ENCODE measurements around the gene SENP7.

SENP7 gene

GRCh38 chr3:101340591-101340990 is 172.4 kb downstream of the SENP7 start:
- H2BK120ac ChIP-seq (ENCODE audit: low read depth, low read length), result no peak overlapping the region
- no peaks in the 10 kb centered on the region for H3K36me3 ChIP-seq (ENCODE audit: control insufficient read depth, insufficient read depth, low read length)
- no peak overlapping the region for H3K18ac ChIP-seq (ENCODE audit: low read length)
- H3K27ac ChIP-seq (ENCODE audit: low read depth, low read length), result no peak overlapping the region
- H4K5ac ChIP-seq (ENCODE audit: low read length), result no peak overlapping the region
- no peak overlapping the region for H3K4ac ChIP-seq (ENCODE audit: low read depth, low read length)
- no peak overlapping the region for H2BK15ac ChIP-seq (replicated peaks; ENCODE audit: low read depth)
- H3K4me3 ChIP-seq (ENCODE audit: low read length), result no peak overlapping the region
- H3K27me3 ChIP-seq (ENCODE audit: insufficient read depth, low read length, poor library complexity), result no peaks in the 10 kb centered on the region
- H3K79me2 ChIP-seq (ENCODE audit: control insufficient read depth, insufficient read depth, low read length), result no peaks in the 10 kb centered on the region
- no peaks in the 10 kb centered on the region for H3K4me1 ChIP-seq (ENCODE audit: control insufficient read depth, low read depth, low read length)
- no CpG with 5 or more reads among the region's 2 CpGs for WGBS (ENCODE audit: extremely low coverage, insufficient coverage, low lambda C conversion rate)
- H2AK5ac ChIP-seq (ENCODE audit: low read length), result no peak overlapping the region
- no peak overlapping the region for H2BK5ac ChIP-seq (ENCODE audit: low read length)
- DNase-seq, result no peak
- no peak overlapping the region for H3K23ac ChIP-seq (ENCODE audit: low read length)
- H3K79me1 ChIP-seq (ENCODE audit: low read length), result no peaks in the 10 kb centered on the region
- H3K4me2 ChIP-seq (ENCODE audit: low read length), result no peak overlapping the region
- H3K9ac ChIP-seq (ENCODE audit: low read length), result no peak overlapping the region
- H3K56ac ChIP-seq (ENCODE audit: low read length), result no peak overlapping the region
- H4K8ac ChIP-seq (ENCODE audit: low read depth, low read length), result no peak overlapping the region

GRCh38 chr3:101333883-101334282 is 179.1 kb downstream of the SENP7 start:
- H3K36me3 ChIP-seq (ENCODE audit: control insufficient read depth, insufficient read depth, low read length), result no peaks in the 10 kb centered on the region
- no peaks in the 10 kb centered on the region for H3K27me3 ChIP-seq (ENCODE audit: insufficient read depth, low read length, poor library complexity)
- H2AK5ac ChIP-seq (ENCODE audit: low read length), result no peak overlapping the region
- no CpG with 5 or more reads among the region's 7 CpGs for WGBS (ENCODE audit: extremely low coverage, insufficient coverage, low lambda C conversion rate)
- no peak overlapping the region for H3K4me3 ChIP-seq (ENCODE audit: low read length)
- no peaks in the 10 kb centered on the region for H3K79me2 ChIP-seq (ENCODE audit: control insufficient read depth, insufficient read depth, low read length)
- DNase-seq, result peak; percentile 31
- no peak overlapping the region for H2BK5ac ChIP-seq (ENCODE audit: low read length)
- H3K18ac ChIP-seq (ENCODE audit: low read length), result no peak overlapping the region
- no peak overlapping the region for H3K27ac ChIP-seq (ENCODE audit: low read depth, low read length)
- no peak overlapping the region for H2BK15ac ChIP-seq (replicated peaks; ENCODE audit: low read depth)
- H3K56ac ChIP-seq (ENCODE audit: low read length), result no peak overlapping the region
- H4K8ac ChIP-seq (ENCODE audit: low read depth, low read length), result no peak overlapping the region
- H2BK120ac ChIP-seq (ENCODE audit: low read depth, low read length), result no peak overlapping the region
- no peak overlapping the region for H4K5ac ChIP-seq (ENCODE audit: low read length)
- H3K4ac ChIP-seq (ENCODE audit: low read depth, low read length), result no peak overlapping the region
- H3K4me2 ChIP-seq (ENCODE audit: low read length), result no peak overlapping the region
- H3K79me1 ChIP-seq (ENCODE audit: low read length), result no peaks in the 10 kb centered on the region
- H3K9ac ChIP-seq (ENCODE audit: low read length), result no peak overlapping the region
- no peaks in the 10 kb centered on the region for H3K4me1 ChIP-seq (ENCODE audit: control insufficient read depth, low read depth, low read length)
- no peak overlapping the region for H3K23ac ChIP-seq (ENCODE audit: low read length)

GRCh38 chr3:101329016-101329673 is 183.9 kb downstream of the SENP7 start:
- Histone ChIP-seq H3K18ac (ENCODE audit: low read length) (no peak overlapping the region), H3K36me3 (ENCODE audit: control insufficient read depth, insufficient read depth, low read length) (no peaks in the 10 kb centered on the region), H3K56ac (ENCODE audit: low read length) (no peak overlapping the region), H2BK15ac (replicated peaks; ENCODE audit: low read depth) (no peak overlapping the region), H3K27me3 (ENCODE audit: insufficient read depth, low read length, poor library complexity) (no peaks in the 10 kb centered on the region), H3K27ac (ENCODE audit: low read depth, low read length) (no peak overlapping the region), H2BK5ac (ENCODE audit: low read length) (no peak overlapping the region), H2BK120ac (ENCODE audit: low read depth, low read length) (no peak overlapping the region), H3K4me3 (ENCODE audit: low read length) (no peak overlapping the region), H3K4me1 (ENCODE audit: control insufficient read depth, low read depth, low read length) (no peaks in the 10 kb centered on the region), H3K79me1 (ENCODE audit: low read length) (no peaks in the 10 kb centered on the region), H2AK5ac (ENCODE audit: low read length) (no peak overlapping the region), H3K9ac (ENCODE audit: low read length) (no peak overlapping the region), H4K8ac (ENCODE audit: low read depth, low read length) (no peak overlapping the region), H3K79me2 (ENCODE audit: control insufficient read depth, insufficient read depth, low read length) (no peaks in the 10 kb centered on the region), H4K5ac (ENCODE audit: low read length) (no peak overlapping the region), H3K4me2 (ENCODE audit: low read length) (no peak overlapping the region), H3K4ac (ENCODE audit: low read depth, low read length) (no peak overlapping the region), H3K23ac (ENCODE audit: low read length) (no peak overlapping the region)
- DNase-seq, result no peak
- no CpG with 5 or more reads among the region's 7 CpGs for WGBS (ENCODE audit: extremely low coverage, insufficient coverage, low lambda C conversion rate)

- no peak overlapping the region for H3K4ac ChIP-seq (ENCODE audit: low read depth, low read length)
- no peak overlapping the region for H2BK120ac ChIP-seq (ENCODE audit: low read depth, low read length)
- no peak overlapping the region for H3K9ac ChIP-seq (ENCODE audit: low read length)
- no peak for DNase-seq
- H3K79me2 ChIP-seq (ENCODE audit: control insufficient read depth, insufficient read depth, low read length), result no peaks in the 10 kb centered on the region
- H3K18ac ChIP-seq (ENCODE audit: low read length), result no peak overlapping the region
- H3K23ac ChIP-seq (ENCODE audit: low read length), result no peak overlapping the region
- no peaks in the 10 kb centered on the region for H3K79me1 ChIP-seq (ENCODE audit: low read length)
- H3K4me3 ChIP-seq (ENCODE audit: low read length), result no peak overlapping the region
- no peak overlapping the region for H3K4me2 ChIP-seq (ENCODE audit: low read length)
- no peak overlapping the region for H2AK5ac ChIP-seq (ENCODE audit: low read length)
- no peaks in the 10 kb centered on the region for H3K27me3 ChIP-seq (ENCODE audit: insufficient read depth, low read length, poor library complexity)
- no peak overlapping the region for H3K56ac ChIP-seq (ENCODE audit: low read length)
- no peak overlapping the region for H3K27ac ChIP-seq (ENCODE audit: low read depth, low read length)
- H4K5ac ChIP-seq (ENCODE audit: low read length), result no peak overlapping the region
- H2BK5ac ChIP-seq (ENCODE audit: low read length), result no peak overlapping the region
- no peak overlapping the region for H4K8ac ChIP-seq (ENCODE audit: low read depth, low read length)
- no CpG with 5 or more reads among the region's 5 CpGs for WGBS (ENCODE audit: extremely low coverage, insufficient coverage, low lambda C conversion rate)
- no peak overlapping the region for H2BK15ac ChIP-seq (replicated peaks; ENCODE audit: low read depth)
- no peaks in the 10 kb centered on the region for H3K36me3 ChIP-seq (ENCODE audit: control insufficient read depth, insufficient read depth, low read length)
- no peaks in the 10 kb centered on the region for H3K4me1 ChIP-seq (ENCODE audit: control insufficient read depth, low read depth, low read length)
These were observed 187.4 kb downstream of the SENP7 start for GRCh38 chr3:101325393-101326134.

- Histone ChIP-seq H3K4ac (ENCODE audit: low read depth, low read length) (no peak within 1 kb of the TSS), H3K56ac (ENCODE audit: low read length) (no peak within 1 kb of the TSS), H4K5ac (ENCODE audit: low read length) (no peak within 1 kb of the TSS), H2BK120ac (ENCODE audit: low read depth, low read length) (no peak within 1 kb of the TSS), H2BK15ac (replicated peaks; ENCODE audit: low read depth) (no peak within 1 kb of the TSS), H2AK5ac (ENCODE audit: low read length) (no peak within 1 kb of the TSS), H3K9ac (ENCODE audit: low read length) (no peak within 1 kb of the TSS), H3K27ac (ENCODE audit: low read depth, low read length) (no peak within 1 kb of the TSS), H2BK5ac (ENCODE audit: low read length) (no peak within 1 kb of the TSS), H3K4me3 (ENCODE audit: low read length) (no peak within 1 kb of the TSS), H4K8ac (ENCODE audit: low read depth, low read length) (no peak within 1 kb of the TSS), H3K4me1 (ENCODE audit: control insufficient read depth, low read depth, low read length) (no peaks in the 10 kb centered on the region), H3K36me3 (ENCODE audit: control insufficient read depth, insufficient read depth, low read length) (no peaks in the 10 kb centered on the region), H3K27me3 (ENCODE audit: insufficient read depth, low read length, poor library complexity) (no peaks in the 10 kb centered on the region), H3K79me1 (ENCODE audit: low read length) (no peaks in the 10 kb centered on the region), H3K79me2 (ENCODE audit: control insufficient read depth, insufficient read depth, low read length) (no peaks in the 10 kb centered on the region), H3K18ac (ENCODE audit: low read length) (no peak within 1 kb of the TSS), H3K23ac (ENCODE audit: low read length) (no peak within 1 kb of the TSS), H3K4me2 (ENCODE audit: low read length) (no peak within 1 kb of the TSS)
- WGBS (ENCODE audit: extremely low coverage, insufficient coverage, low lambda C conversion rate), result no CpG with 5 or more reads among the region's 2 CpGs
- peak; percentile 21 for DNase-seq
These were observed 192.5 kb downstream of the SENP7 start, which contains the start of gene IMPG2 for GRCh38 chr3:101320475-101320874. TSS of gene IMPG2 (minus strand) at chr3:101320575. CDS start at chr3:101320372, 203 bp downstream.
